Prostate gland (tissue), 2 donors: Measurements from ENCODE around the gene ROBO2.

Experiments used
- CTCF ChIP-seq, 4 experiments: fragments of 200-600 bp in 2 of 4; fragments of 450-650 bp in 2 of 4; sonication (generic) in 2 of 4; IDR thresholded peaks; 1 replicate in 3 of 4; 2 replicates in 1 of 4; pipeline ENCODE4 v1.5.1; 2016 to 2019; ENCODE audit warnings: antibody characterized with exemption in 4 of 4, mild to moderate bottlenecking in 2 of 4, moderate library complexity in 2 of 4
- POLR2A ChIP-seq: fragments of 450-650 bp; IDR thresholded peaks from one replicate; pipeline ENCODE4 v1.6.1; 2016; ENCODE audit warnings: antibody characterized with exemption, mild to moderate bottlenecking
- POLR2AphosphoS5 ChIP-seq: sonication (generic); formaldehyde crosslinking; IDR thresholded peaks from one replicate; pipeline ENCODE4 v1.6.1; 2017; ENCODE audit warnings: antibody characterized with exemption

GRCh38 chr3:77052051-77052501 lies 12.2 kb downstream of the ROBO2 start:
- TF ChIP-seq CTCF (IDR thresholded peaks at IDR 0.05) (no peak), POLR2A (no peak), POLR2AphosphoS5 (no peak)
